ENCODE results near the gene STK11.

DNA sequence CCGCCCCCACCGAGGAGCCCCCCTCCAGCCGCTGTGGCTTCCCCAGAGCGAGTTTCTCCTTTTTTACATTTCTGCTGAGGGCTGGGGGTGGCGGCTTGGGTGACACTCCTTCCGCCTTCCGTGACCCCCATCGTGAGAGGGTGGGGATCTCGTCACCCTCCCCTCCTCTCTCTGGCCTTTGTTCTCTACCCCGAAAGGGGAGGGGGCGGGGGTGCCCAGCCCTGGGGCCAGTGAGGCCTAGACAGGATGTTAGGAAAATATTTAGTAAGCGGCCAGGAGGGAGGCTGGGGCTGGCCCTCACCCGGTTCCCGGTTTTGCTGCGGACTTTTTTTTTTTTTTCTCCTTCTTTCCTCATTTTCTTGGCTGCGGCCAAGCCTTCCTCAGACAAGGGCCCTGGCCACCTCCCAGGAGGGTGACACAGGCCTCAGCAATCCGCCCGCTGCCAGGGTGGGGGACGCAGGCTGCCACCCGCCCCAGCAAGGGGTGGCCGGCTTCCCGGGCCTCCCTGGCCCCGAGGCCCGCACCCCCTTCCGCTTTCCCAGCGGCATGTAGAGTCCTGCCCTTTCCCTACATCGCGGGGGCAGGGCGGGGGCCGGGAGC lies 46.7 kb downstream of the STK11 start:
- TF ChIP-seq, protein P1, sequence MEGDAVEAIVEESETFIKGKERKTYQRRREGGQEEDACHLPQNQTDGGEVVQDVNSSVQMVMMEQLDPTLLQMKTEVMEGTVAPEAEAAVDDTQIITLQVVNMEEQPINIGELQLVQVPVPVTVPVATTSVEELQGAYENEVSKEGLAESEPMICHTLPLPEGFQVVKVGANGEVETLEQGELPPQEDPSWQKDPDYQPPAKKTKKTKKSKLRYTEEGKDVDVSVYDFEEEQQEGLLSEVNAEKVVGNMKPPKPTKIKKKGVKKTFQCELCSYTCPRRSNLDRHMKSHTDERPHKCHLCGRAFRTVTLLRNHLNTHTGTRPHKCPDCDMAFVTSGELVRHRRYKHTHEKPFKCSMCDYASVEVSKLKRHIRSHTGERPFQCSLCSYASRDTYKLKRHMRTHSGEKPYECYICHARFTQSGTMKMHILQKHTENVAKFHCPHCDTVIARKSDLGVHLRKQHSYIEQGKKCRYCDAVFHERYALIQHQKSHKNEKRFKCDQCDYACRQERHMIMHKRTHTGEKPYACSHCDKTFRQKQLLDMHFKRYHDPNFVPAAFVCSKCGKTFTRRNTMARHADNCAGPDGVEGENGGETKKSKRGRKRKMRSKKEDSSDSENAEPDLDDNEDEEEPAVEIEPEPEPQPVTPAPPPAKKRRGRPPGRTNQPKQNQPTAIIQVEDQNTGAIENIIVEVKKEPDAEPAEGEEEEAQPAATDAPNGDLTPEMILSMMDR (IDR thresholded peaks at IDR 0.05 in 8 of 11, conservative IDR thresholded peaks at IDR 0.05 in 3 of 11): no peak
- TF ChIP-seq POLR2A (IDR thresholded peaks at IDR 0.05): no peak
